NCI-H510A treated with DMSO at 0.1 percent for 48 hours (cell line): ENCODE results near the gene NBDY.

Source experiments
- DNase-seq: peaks from one replicate; lab custom pipeline; 2025; lab: John Stamatoyannopoulos, UW

Gene NBDY

GRCh38 chrX:56785442-56785841 is 56.4 kb downstream of the NBDY start:
- DNase-seq, result no peak

DNA sequence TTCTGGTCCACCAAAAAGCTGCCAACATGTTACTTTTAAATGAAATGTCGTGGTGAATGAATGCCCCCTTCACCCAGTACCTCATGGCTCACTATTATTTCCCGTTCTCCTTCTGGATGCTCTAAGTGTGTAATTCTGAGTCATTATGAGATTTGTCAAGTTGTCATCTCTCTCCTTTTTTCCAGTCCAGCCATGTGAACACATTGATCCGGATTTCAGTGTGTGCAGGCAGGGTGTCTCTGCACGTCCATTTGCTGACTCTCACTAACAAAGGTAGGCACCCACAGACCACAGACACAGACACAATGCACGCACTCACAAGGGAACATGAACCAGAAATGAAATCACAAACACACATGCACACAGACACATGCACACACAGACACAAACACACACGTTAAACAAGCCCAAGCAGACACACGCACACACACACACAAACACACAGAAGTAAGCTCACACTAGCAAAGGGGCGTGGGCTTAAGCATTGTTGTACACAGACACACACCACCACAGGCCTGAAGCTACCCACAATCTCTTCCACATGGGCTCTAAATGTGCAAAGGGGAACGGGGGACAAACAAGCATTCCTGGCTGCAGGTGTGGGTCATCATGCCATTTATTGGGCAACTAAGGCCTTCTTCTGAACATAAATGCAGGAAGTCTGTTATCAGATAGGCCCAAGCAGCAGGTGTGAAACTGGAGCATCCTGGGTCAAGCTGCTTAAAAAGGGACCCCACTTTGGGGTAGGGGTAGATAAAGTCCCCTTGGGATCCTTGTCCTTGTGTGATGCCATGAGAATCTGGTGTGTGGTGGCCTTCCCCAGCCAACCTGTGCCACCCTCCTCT is 58.1 kb downstream of the NBDY start:
- DNase-seq, result no peak

- DNase-seq, result no peak
These were observed 58.7 kb downstream of the NBDY start for GRCh38 chrX:56787734-56788152.

GRCh38 chrX:56788229-56788628 is 59.2 kb downstream of the NBDY start:
- DNase-seq, result no peak

DNA sequence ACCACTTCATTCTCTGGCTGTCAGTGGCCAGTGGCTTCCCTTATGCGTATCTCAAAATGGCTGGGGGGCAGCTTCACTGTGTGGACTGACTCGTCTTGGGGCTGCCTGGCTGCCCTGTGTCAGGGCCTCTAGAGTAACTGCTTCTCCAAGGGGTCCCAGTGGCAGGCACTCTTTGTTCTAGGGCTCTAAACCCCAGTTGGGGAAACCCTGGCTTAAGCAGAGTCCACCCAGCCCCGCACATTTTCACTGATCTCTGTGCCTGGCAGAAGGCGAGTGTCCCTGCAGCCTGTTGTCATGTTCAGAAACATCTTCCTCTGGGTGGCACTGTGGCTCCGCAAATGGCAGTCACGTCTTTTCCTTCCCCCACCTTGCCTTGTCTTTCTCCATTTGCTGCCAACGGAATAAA is 59.7 kb downstream of the NBDY start:
- no peak for DNase-seq

DNA sequence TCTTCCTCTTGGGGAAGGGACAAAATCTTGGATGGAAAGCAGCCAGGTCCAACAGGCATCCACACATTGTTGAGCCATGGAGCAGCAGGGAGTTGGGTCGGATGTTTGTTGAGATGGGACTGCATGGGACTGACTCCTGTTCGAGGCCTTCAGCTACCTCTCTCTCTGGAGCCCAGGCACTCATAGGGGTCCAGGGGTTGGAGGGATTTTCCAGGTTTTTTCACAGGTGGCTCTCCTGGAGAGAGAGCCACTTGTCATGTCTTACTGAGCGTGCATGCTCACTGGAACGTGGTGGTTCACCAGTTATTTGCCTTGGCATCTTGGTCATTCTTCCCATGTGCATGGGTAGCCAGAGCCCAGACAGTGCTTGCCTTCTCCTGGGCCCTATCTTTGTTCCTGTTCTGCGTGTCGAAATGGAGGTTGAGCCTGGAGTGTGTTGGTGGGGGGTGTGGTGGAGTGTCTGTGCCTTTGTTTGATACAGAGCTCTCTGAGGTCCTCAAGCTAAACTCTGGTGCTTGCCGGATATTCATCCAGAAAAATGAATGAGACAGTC is 60.6 kb downstream of the NBDY start:
- DNase-seq, result no peak

GRCh38 chrX:56790778-56791177 is 61.7 kb downstream of the NBDY start:
- DNase-seq, result no peak

GRCh38 chrX:56791456-56791855 is 62.4 kb downstream of the NBDY start:
- no peak for DNase-seq

DNA sequence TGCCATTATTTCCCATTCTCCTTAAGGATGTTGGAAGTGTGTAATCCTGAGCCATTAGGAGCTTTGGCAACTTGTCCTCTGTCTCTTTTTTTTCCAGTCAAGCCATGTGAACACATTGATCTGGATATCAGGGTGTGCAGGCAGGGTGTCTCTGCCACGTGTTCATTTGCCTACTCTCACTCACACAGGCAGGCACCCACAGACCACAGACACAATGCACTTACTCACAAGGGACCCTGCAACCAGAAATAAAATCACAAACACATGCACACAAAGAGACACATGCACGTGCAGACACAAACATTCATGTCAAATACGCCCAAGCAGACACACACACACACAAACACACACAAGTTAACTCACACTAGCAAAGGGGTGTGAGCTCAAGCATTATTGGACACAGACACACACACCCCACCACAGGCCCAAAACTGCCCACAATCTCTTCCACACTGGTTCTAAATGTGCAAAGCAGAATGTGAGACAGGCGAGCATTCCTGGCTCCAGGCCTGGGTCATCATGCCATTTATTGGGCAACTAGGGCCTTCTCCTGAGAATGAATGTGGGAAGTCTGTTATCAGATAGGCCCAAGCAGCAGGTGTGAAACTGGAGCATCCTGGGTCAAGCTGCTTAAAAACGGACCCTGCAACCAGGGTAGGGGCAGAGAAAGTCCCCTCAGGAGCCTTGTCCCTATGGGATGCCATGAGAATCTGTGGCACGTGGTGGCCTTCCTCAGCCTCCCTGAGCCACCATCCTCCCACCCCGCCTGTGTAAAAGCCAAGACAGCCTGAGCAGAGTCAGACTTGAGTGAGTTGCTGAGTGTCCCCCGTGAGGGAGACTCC is 63.4 kb downstream of the NBDY start:
- DNase-seq, result no peak

- DNase-seq, result no peak
These were observed 64.0 kb downstream of the NBDY start for GRCh38 chrX:56793112-56793430.

DNA sequence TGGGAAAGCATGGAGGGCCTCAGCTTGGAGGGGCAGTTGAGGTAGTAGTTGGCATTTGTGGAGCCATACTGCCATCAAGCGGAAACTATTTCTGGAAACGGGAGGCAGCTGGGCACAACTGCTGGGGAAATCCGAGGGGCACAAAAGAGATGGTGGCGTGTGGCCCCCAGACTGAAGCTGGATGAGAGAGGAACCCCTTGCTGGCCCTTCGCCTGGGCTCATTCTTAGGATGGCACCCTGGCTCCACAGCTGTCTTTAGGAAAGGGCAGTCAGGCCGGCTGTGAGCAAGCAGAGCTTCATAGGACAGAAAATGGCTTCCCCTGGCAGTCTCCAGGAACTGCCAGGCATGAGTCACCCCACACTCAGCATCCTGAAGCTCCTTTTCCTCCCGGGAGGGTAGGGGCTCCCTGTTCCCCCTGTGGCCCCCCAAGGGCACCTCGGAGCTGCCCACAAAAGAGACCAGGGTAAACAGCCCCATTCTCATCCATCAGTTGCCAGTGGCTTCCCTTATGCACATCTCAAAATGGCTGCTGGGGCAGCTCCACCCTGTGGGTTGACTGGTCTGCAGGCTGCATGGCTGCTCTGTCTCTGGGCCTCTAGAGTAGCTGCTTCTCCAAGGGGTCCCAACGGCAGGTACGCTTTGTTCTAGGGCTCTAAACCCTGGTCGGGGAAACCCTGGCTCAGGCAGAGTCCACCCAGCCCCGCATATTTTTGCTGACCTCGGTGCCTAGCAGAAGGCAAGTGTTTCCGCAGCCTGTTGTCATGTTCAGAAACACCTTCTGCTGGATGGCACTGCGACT is 64.7 kb downstream of the NBDY start:
- no peak for DNase-seq

DNA sequence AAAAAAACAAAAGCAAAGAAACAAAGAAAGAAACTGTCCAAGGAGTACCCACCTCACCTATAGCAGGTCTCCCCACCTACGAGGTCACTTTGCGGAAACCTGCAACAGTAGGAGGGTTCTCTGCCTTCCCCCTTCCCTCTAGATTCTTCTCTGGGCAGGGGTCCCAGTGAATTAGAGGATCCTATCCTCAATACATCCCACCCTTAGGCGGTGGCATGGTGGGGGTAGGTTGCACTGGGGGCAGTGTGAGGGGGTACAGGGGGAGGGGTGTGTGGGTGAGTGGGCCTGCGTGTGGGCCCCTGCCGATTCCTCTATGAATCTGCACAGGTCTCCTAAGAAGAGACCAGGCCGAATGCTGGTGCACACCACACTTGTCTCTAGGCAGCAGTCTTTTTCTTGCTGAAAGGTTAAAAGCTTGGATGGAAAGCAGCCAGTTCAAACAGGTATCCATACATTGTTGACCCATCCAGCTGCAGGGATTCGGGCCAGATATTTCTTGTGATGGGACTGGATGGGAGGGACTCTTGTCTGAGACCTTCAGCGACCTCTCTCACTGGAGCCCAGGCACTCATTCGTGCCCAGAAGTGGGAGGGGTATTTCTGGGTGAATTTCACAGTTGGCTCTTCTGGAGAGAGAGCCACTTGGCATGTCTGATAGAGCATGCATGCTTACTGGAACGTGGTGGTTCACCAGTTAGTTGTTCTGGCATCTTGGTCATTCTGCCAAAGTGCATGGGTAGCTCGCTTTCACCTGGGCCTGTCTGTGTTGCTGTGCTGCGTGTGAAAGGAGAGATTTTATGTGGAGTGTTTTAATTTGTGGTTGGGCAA is 65.6 kb downstream of the NBDY start:
- no peak for DNase-seq

DNA sequence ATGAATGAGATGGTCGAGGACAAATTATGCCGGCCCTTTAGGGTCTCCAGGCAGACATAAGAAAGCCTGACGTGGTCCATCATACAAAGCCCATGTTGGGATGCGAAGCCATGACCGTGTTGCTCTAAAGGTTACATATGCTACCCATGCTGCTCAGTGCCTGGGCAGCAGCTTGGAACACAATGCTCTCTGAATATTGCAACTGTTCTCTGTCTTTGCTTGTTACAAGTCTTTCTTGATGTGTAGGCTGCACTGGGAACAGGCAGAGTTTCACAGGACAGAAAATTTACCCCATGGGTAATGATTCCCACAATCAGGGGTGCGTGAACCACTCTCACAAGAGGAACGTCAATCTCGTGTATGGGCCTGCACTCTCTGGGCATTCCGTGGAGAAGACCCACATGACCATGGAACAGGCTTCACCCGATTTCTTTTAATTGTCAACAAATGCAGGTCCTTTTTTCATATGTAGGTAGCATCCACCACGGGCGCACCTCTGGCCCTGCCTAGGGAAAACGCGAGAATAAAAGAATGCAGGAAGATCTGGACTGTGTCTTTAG is 66.3 kb downstream of the NBDY start:
- no peak for DNase-seq

GRCh38 chrX:56796641-56797395 is 67.8 kb downstream of the NBDY start:
- no peak for DNase-seq

DNA sequence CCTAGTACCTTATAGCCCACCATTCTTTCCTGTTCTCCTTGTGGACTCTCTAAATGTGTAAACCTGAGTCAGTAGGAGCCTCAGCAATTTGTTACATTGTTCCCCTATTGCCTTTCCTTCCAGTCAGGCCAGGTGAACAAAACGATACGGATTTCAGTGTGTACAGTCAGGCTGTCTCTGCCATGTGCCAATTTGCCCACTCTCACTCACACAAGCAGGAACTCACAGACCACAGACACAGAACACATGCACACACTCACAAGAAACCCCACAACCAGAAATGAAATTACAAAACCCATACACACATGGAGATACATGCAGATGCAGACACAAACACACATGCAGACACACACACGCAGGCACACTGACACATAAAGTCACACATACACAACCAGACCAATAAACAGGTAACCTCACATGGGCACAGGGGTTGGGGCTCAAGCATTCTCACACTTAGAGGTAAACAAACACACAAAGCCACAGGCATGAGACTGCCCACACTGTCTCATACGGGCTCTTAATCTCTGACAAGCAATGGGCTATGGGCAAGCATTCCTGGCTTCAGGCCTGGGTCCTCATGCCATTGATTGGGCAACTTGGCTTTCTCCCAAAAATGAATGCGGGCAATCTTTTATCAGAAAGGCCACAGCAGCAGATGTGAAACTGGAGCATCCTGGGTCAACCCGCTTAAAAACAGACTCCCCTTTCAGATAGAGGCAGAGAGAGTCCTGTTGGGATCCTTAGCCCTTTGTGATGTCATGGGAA is 68.7 kb downstream of the NBDY start:
- DNase-seq, result no peak

- DNase-seq, result no peak
These were observed 69.3 kb downstream of the NBDY start for GRCh38 chrX:56798339-56798711.

DNA sequence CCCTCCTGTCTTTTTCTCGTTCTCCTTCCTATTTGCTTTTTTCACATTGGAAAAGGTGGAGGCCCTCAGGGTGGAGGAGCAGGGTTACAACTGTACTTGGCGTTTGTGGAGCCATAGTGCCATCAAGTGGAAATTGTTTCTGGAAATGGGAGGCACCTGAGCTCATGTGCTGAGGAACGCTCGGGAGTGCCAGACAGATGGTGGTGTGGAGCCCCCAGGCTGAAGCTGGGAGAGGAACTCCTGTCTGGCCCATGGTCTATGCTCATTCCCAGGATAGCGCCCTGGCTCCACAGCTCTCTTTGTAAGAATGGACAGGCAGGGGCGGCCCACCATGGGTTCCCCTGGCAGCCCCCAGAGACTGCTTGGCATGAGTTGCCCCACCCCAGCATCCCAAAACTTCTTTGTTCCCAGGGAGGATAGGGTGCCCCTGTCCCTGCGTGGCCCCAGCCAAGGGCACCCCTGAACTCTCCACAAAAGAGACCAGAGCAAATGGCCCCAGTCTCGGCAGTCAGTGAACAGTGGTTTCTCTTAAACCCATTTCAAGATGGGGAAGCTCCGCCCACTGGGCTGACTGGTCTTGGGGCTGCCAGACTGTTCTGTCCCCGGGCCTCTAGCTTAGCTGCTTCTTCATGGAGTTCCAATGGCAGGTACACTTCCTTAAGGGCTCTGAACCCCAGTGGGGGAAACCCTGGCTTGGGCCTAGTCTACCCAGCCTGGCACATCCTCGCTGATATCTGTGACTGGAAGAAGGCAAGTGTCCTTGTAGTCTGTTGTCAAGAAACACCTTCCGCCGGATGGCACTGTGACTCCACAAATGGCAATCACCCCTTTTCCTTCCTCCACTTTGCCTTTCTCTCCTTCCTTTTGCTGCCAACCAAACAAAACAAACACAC is 70.1 kb downstream of the NBDY start:
- DNase-seq, result no peak

- DNase-seq, result no peak
These were observed 71.3 kb downstream of the NBDY start for GRCh38 chrX:56800307-56800706.

DNA sequence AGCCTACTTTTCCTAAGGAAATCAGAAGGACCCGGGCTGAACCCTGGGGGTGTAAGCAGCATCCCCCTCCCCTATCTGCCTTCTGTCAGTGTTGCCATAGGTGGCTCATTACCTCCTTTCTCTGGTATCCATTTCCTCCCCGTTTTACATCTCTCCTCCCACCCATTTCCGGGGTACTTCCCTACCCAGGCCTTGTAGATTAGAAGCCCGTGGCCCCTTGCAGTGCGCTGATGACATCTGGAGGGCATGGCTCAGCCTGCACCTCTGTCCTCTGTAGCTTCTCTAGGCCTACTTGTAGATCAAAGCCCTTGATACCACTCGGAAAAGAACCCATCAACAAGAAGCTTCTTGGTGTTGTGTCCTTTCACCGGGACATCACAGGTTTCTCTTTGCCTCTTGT is 71.8 kb downstream of the NBDY start:
- DNase-seq, result no peak
